OCI-LY1 (cell line): ENCODE data around the gene MSH3.

Experiments
- H2AFZ ChIP-seq: fragments of 200-600 bp; sonication (generic), shearing (Covaris generic); 2 replicates; pipeline ENCODE4 v1.6.0; 2014; ENCODE audit warnings: antibody characterized with exemption, mild to moderate bottlenecking, low read length
- H3F3A ChIP-seq: fragments of 200-600 bp; sonication (generic), shearing (Covaris generic); 2 replicates; pipeline ENCODE4 v1.6.0; 2014; ENCODE audit warnings: mild to moderate bottlenecking, antibody characterized with exemption, low read length, moderate library complexity; ENCODE audit not compliant: insufficient read depth
- H3K27ac ChIP-seq: fragments of 200-600 bp; sonication (generic); 2 replicates; pipeline ENCODE4 v1.5.1; 2014; ENCODE audit warnings: low read length, mixed run types, mild to moderate bottlenecking, low read depth; ENCODE audit not compliant: poor library complexity, severe bottlenecking
- H3K27me3 ChIP-seq: fragments of 200-600 bp; sonication (generic); 2 replicates; pipeline ENCODE4 v1.6.0; 2014; ENCODE audit warnings: antibody characterized with exemption, mild to moderate bottlenecking, low read length, moderate library complexity; ENCODE audit not compliant: insufficient read depth
- H3K36me3 ChIP-seq: fragments of 200-600 bp; sonication (generic); 2 replicates; pipeline ENCODE4 v1.6.1; 2014; ENCODE audit warnings: mild to moderate bottlenecking, antibody characterized with exemption, low read length, moderate library complexity, mixed read lengths; ENCODE audit not compliant: insufficient read depth
- H3K4me1 ChIP-seq: fragments of 200-600 bp; sonication (generic); 2 replicates; pipeline ENCODE4 v1.5.1; 2014; ENCODE audit warnings: mild to moderate bottlenecking, low read length, moderate library complexity; ENCODE audit not compliant: insufficient read depth, severe bottlenecking
- H3K4me2 ChIP-seq: fragments of 200-600 bp; sonication (generic), shearing (Covaris generic); 2 replicates; pipeline ENCODE4 v1.6.1; 2014; ENCODE audit warnings: low read length
- H3K4me3 ChIP-seq: fragments of 200-600 bp; sonication (generic); 2 replicates; pipeline ENCODE4 v1.5.1; 2014; ENCODE audit warnings: low read length, low read depth, mild to moderate bottlenecking, mixed read lengths; ENCODE audit not compliant: poor library complexity, severe bottlenecking
- H3K79me2 ChIP-seq: fragments of 200-600 bp; shearing (Covaris generic); 2 replicates; pipeline ENCODE4 v1.6.1; 2016; ENCODE audit warnings: mixed run types, low read length, mixed read lengths; ENCODE audit not compliant: insufficient read depth
- H3K9ac ChIP-seq: fragments of 200-600 bp; sonication (generic), shearing (Covaris generic); 2 replicates; pipeline ENCODE4 v1.6.1; 2014; ENCODE audit warnings: mild to moderate bottlenecking, low read length, mixed read lengths
- H3K9me2 ChIP-seq: fragments of 200-600 bp; sonication (generic), shearing (Covaris generic); 2 replicates; pipeline ENCODE4 v1.6.1; 2014; ENCODE audit warnings: low read depth, mild to moderate bottlenecking, low read length, mixed read lengths
- H3K9me3 ChIP-seq: fragments of 200-600 bp; shearing (Covaris generic); 2 replicates; pipeline ENCODE4 v1.6.1; 2014; ENCODE audit warnings: low read length, mixed read lengths
- H4K20me1 ChIP-seq: fragments of 200-600 bp; sonication (generic), shearing (Covaris generic); 2 replicates; pipeline ENCODE4 v1.6.0; 2016; ENCODE audit warnings: mild to moderate bottlenecking, low read length; ENCODE audit not compliant: insufficient read depth
- EZH2 ChIP-seq: fragments of 200-600 bp; sonication (generic), shearing (Covaris generic); IDR thresholded peaks from 2 replicates; pipeline ENCODE4 v1.8.0; 2017; ENCODE audit warnings: borderline replicate concordance, mixed run types, mild to moderate bottlenecking, antibody characterized with exemption, low read length, moderate library complexity, mixed read lengths
- TF ChIP-seq, protein P1 (sequence below): fragments of 200-600 bp; sonication (generic), shearing (Covaris generic); IDR thresholded peaks from 2 replicates; pipeline ENCODE4 v1.5.1; 2017; ENCODE audit warnings: mild to moderate bottlenecking, antibody characterized with exemption, low read length, moderate library complexity, mixed read lengths

Gene MSH3

DNA sequence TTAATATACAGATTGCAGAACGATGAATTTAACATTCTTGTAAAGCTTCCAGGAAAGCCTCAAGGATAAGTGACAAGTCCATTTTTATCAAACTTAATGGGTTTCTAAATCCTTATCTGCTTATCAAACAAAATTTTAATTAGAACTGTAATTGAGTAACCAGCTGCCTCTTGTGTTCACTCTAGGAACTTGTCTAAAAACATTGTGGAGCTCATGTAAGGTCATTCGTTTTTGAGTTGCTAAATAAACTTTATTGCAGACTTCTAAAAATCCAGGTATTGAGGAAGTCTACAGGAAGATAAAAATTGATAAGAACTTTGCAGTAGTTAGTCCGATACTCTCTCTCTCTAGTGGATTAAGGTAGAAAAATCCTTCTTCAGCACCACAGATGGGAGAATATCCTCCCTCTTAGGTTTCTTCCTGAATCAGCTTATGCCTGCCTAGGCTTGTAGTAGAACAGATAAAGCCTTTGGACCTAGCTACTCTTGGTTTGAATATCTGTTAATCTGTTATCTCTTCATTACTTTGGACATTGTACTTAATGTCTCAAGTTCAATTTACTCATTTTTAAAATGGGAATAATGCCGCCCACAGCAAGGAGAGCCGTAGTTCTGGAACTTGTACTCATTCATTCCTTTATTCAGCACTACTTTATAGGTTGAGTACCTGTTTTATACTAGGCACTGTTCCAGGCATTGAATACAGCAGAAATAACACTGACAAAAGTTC lies 60.3 kb downstream of the MSH3 start:
- no peak overlapping the region for H3K27ac ChIP-seq
- H3F3A ChIP-seq, result no peaks in the 10 kb centered on the region
- peaks cover 22% of the 10 kb centered on the region for H3K36me3 ChIP-seq
- H3K27me3 ChIP-seq, result no peaks in the 10 kb centered on the region
- no peaks in the 10 kb centered on the region for H3K9me3 ChIP-seq
- H3K9me2 ChIP-seq, result no peaks in the 10 kb centered on the region
- no peak overlapping the region for H3K4me3 ChIP-seq
- no peak overlapping the region for H3K4me2 ChIP-seq
- H4K20me1 ChIP-seq, result no peaks in the 10 kb centered on the region
- H3K9ac ChIP-seq, result no peak overlapping the region
- no peak overlapping the region for H2AFZ ChIP-seq
- H3K4me1 ChIP-seq, result no peaks in the 10 kb centered on the region
- no peaks in the 10 kb centered on the region for H3K79me2 ChIP-seq
- TF ChIP-seq, protein P1, sequence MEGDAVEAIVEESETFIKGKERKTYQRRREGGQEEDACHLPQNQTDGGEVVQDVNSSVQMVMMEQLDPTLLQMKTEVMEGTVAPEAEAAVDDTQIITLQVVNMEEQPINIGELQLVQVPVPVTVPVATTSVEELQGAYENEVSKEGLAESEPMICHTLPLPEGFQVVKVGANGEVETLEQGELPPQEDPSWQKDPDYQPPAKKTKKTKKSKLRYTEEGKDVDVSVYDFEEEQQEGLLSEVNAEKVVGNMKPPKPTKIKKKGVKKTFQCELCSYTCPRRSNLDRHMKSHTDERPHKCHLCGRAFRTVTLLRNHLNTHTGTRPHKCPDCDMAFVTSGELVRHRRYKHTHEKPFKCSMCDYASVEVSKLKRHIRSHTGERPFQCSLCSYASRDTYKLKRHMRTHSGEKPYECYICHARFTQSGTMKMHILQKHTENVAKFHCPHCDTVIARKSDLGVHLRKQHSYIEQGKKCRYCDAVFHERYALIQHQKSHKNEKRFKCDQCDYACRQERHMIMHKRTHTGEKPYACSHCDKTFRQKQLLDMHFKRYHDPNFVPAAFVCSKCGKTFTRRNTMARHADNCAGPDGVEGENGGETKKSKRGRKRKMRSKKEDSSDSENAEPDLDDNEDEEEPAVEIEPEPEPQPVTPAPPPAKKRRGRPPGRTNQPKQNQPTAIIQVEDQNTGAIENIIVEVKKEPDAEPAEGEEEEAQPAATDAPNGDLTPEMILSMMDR, result no peak
- TF ChIP-seq EZH2, result no peak

DNA sequence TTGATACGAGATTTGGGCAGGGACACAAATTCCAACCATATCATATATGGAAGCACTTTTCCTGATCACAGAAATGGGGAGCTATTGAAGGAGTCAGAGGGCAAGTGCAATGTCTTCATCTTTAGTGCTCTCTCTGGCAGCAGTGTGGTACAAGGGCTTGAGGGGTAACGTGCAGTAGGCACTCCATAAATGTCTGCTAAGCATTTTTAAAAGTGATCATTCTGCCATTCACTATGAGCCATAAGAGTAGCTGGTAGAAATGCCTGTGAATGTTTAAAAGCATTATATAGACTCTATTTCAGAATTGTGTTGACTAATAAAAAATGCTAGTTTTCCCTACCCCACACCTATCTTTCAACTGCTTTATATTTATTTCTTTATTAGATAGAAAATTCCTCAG lies 61.4 kb downstream of the MSH3 start:
- no peak overlapping the region for H2AFZ ChIP-seq
- no peak overlapping the region for H3K4me2 ChIP-seq
- no peaks in the 10 kb centered on the region for H3K79me2 ChIP-seq
- no peak overlapping the region for H3K4me3 ChIP-seq
- no peaks in the 10 kb centered on the region for H4K20me1 ChIP-seq
- H3K27ac ChIP-seq, result no peak overlapping the region
- no peaks in the 10 kb centered on the region for H3K9me3 ChIP-seq
- no peaks in the 10 kb centered on the region for H3K27me3 ChIP-seq
- TF ChIP-seq EZH2, result no peak
- TF ChIP-seq, protein P1, result no peak
- peaks cover 27% of the 10 kb centered on the region for H3K36me3 ChIP-seq
- no peaks in the 10 kb centered on the region for H3K9me2 ChIP-seq
- H3F3A ChIP-seq, result no peaks in the 10 kb centered on the region
- H3K4me1 ChIP-seq, result no peaks in the 10 kb centered on the region
- no peak overlapping the region for H3K9ac ChIP-seq

DNA sequence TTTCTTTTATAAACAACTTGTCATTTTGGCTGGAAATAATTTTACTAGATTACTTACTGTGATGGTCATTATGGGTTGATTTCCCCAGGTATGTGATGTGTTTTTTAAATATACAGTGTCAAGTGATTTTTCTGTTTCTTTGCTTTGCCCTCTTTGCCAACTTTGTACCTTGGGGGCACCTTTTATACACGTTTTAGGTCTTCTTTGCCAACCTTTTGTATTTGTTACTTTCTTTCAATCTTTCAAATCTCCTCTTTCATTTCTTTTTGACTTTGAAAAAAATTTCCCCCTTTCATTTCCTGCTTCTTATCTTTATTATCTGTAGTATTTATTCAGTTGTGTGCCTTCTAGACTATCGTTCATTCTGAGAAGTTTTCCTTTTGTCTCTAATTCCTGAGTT lies 65.7 kb downstream of the MSH3 start:
- Histone ChIP-seq H3K79me2 (no peaks in the 10 kb centered on the region), H3K27ac (no peak overlapping the region), H3K27me3 (no peaks in the 10 kb centered on the region), H3K9me3 (no peaks in the 10 kb centered on the region), H3K9ac (no peak overlapping the region), H3K9me2 (no peaks in the 10 kb centered on the region), H4K20me1 (no peaks in the 10 kb centered on the region), H3K36me3 (peaks cover 25% of the 10 kb centered on the region), H3K4me2 (no peak overlapping the region), H3K4me3 (no peak overlapping the region), H3K4me1 (no peaks in the 10 kb centered on the region), H3F3A (no peaks in the 10 kb centered on the region), H2AFZ (no peak overlapping the region)
- TF ChIP-seq EZH2, result no peak
- TF ChIP-seq, protein P1, result no peak
